ENCODE data around the gene SFTA2. TPM values are rescaled to one million over a fixed set of nuclear protein-coding genes. Genes with fewer than 3 reads are reported as not detected.

The SFTA2 gene
- total and polyA plus RNA-seq, 2 of the 8 experiments (the other 6 are each of a cell fraction or from before 2014, with no cell fraction given) = not detected

DNA sequence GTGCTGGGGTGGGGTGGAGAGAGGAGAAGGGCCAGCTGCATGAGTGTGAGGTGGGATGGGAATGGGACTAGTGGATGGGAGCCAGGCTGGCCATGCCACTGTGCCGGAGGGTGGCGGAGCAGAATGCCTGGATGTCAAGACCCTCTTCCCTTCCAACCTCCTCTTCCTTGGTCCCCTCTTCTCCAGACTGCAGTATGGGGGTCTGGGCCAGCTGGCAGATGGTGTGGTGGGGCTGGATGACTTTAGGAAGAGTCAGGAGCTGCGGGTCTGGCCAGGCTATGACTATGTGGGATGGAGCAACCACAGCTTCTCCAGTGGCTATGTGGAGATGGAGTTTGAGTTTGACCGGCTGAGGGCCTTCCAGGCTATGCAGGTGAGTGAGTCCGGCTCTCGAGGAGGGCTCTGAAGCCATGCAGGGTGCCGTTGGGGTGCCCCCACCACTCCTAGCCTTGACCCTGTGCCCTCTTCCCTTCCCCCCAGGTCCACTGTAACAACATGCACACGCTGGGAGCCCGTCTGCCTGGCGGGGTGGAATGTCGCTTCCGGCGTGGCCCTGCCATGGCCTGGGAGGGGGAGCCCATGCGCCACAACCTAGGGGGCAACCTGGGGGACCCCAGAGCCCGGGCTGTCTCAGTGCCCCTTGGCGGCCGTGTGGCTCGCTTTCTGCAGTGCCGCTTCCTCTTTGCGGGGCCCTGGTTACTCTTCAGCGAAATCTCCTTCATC, 40.0 kb downstream of the SFTA2 start:
- Histone ChIP-seq H3K23me2 (ENCODE audit: low read depth, low read length) (peaks cover 8% of the 10 kb centered on the region; the same call in 1 of the 2 replicates), H3K23ac (ENCODE audit: insufficient read length) (no peak overlapping the region), H3K4me2 (ENCODE audit: insufficient read depth in 1 of 2, low read depth in 2 of 2, low read length in 2 of 2) (no peak overlapping the region), H4K20me1 (replicated peaks in 1 of 2; ENCODE audit: control insufficient read depth in 1 of 2, insufficient read depth in 2 of 2, low read length in 2 of 2) (peaks cover 6 to 36% of the 10 kb centered on the region in 2 experiments), H3K36me3 (ENCODE audit: control insufficient read depth in 2 of 4, insufficient read depth in 4 of 4, low read length in 3 of 4) (peaks cover 46 to 84% (median 69%) of the 10 kb centered on the region in 4 experiments), H2BK20ac (ENCODE audit: low read length) (no peak overlapping the region), H2BK15ac (ENCODE audit: low read length) (no peak overlapping the region), H3K56ac (replicated peaks; ENCODE audit: insufficient read length, low read depth, low read length) (no peak overlapping the region), H3K18ac (ENCODE audit: extremely low read depth, low read length) (no peak overlapping the region), H3K27me3 (replicated peaks in 1 of 4; ENCODE audit: control insufficient read depth in 3 of 4, extremely low read depth in 1 of 4, insufficient read depth in 3 of 4, low read length in 3 of 4) (no peaks in the 10 kb centered on the region), H3K4me1 (replicated peaks in 1 of 4; ENCODE audit: control insufficient read depth in 3 of 4, insufficient read depth in 4 of 4, low read length in 3 of 4) (peaks cover under 1 to 12% (median 3%) of the 10 kb centered on the region in 4 experiments), H2AK5ac (ENCODE audit: low read depth, low read length) (no peak overlapping the region; the same call in 1 of the 2 replicates), H2BK5ac (ENCODE audit: low read depth, low read length) (no peak overlapping the region), H4K8ac (ENCODE audit: extremely low read depth, insufficient read depth, low read length) (no peak overlapping the region), H3K79me2 (ENCODE audit: control insufficient read depth in 1 of 2, insufficient read depth in 2 of 2, low read length in 2 of 2) (peaks cover 3 to 43% of the 10 kb centered on the region in 2 experiments), H3K79me1 (ENCODE audit: low read depth, low read length) (peaks cover 14% of the 10 kb centered on the region), H3K14ac (ENCODE audit: insufficient read length) (no peak overlapping the region), H3K9ac (replicated peaks in 1 of 4; ENCODE audit: extremely low read depth in 1 of 4, low read depth in 3 of 4, low read length in 3 of 4) (peak overlapping the region in 1 of 4 experiments; percentile 38; a peak in 2 of 7 replicates), H3K27ac (ENCODE audit: low read depth, low read length) (peak overlapping the region; percentile 7; the same call in 1 of the 2 replicates), H3K4me3 (ENCODE audit: extremely low read depth in 1 of 4, insufficient read depth in 2 of 4, low read depth in 3 of 4, low read length in 4 of 4) (no peak overlapping the region), H4K91ac (replicated peaks; ENCODE audit: insufficient read length, low read length) (no peak overlapping the region), H4K5ac (ENCODE audit: insufficient read length, low read depth, low read length) (no peak overlapping the region), H3K4ac (replicated peaks; ENCODE audit: insufficient read length, low read depth, low read length) (no peak overlapping the region), H2BK120ac (replicated peaks; ENCODE audit: low read depth, low read length) (no peak overlapping the region), H2AFZ (ENCODE audit: low read length) (no peak overlapping the region), H2BK12ac (ENCODE audit: low read depth, low read length) (no peak overlapping the region), H3K9me3 (ENCODE audit: insufficient read depth in 2 of 2, low read depth in 1 of 2, low read length in 1 of 2) (no peaks in the 10 kb centered on the region)
- DNase-seq (ENCODE audit: low read depth in 1 of 2, low spot score in 2 of 2) = no peak
- TF ChIP-seq CHD1 (IDR thresholded peaks at IDR 0.05; ENCODE audit: low read depth, low read length) (no peak), CREB1 (IDR thresholded peaks at IDR 0.05) (no peak), ASH2L (IDR thresholded peaks at IDR 0.05; ENCODE audit: low read length) (no peak), TAF1 (IDR thresholded peaks at IDR 0.05; ENCODE audit: low read depth, low read length) (no peak), JUND (IDR thresholded peaks at IDR 0.05; ENCODE audit: low read length) (no peak), POU5F1 (IDR thresholded peaks at IDR 0.05; ENCODE audit: low read depth, low read length) (no peak), POLR2AphosphoS5 (IDR thresholded peaks at IDR 0.05; ENCODE audit: low read depth, low read length) (0 out of 2 replicates have a peak, but pooled peaks have one; percentile 48)
- POLR2A ChIA-PET (ENCODE audit: partially characterized antibody) = interaction anchor here (0.9 to 1.8 kb wide), 3 partner anchors 14 to 148 kb away, joined by 3 to 5 read pairs (median 4); partner anchors contain the start of gene IER3
- WGBS, 2 experiments (ENCODE audit: extremely low coverage in 1 of 2, insufficient coverage in 1 of 2, insufficient read length in 1 of 2, insufficient replicate concordance in 2 of 2, low coverage in 1 of 2, low lambda C conversion rate in 2 of 2, missing lambda C conversion rate in 1 of 2) = 82% methylated on average over 19 of the region's 21 CpGs; no CpG with 5 or more reads in 1 of the 2 experiments
- CTCF ChIA-PET (ENCODE audit: partially characterized antibody) = interaction anchor here (1.0 to 29.0 kb wide), 6 partner anchors 10 to 161 kb away, joined by 3 to 610 read pairs (median 9); partner anchors contain the start of genes MUCL3 and VARS2
- FAIRE-seq = no peak
